Gastrocnemius medialis (tissue), 4 donors: Measurements from ENCODE around the gene EPS8.

Source experiments
- POLR2A ChIP-seq, 2 donors: fragments of 450-650 bp; IDR thresholded peaks; one replicate each; pipeline ENCODE4 v1.6.1; 2017; ENCODE audit warnings: antibody characterized with exemption in 2 of 2, mild to moderate bottlenecking in 2 of 2, moderate library complexity in 2 of 2
- TF ChIP-seq, protein P1 (sequence below), 5 experiments: fragments of 450-650 bp in 3 of 5; fragments of 200-600 bp in 2 of 5; sonication (generic) in 2 of 5; IDR thresholded peaks in 4 of 5; conservative IDR thresholded peaks in 1 of 5; 1 replicate in 4 of 5; 2 replicates in 1 of 5; pipeline ENCODE4 v1.5.1; 2016 to 2019; ENCODE audit warnings: antibody characterized with exemption in 5 of 5, mild to moderate bottlenecking in 3 of 5, moderate library complexity in 3 of 5

DNA sequence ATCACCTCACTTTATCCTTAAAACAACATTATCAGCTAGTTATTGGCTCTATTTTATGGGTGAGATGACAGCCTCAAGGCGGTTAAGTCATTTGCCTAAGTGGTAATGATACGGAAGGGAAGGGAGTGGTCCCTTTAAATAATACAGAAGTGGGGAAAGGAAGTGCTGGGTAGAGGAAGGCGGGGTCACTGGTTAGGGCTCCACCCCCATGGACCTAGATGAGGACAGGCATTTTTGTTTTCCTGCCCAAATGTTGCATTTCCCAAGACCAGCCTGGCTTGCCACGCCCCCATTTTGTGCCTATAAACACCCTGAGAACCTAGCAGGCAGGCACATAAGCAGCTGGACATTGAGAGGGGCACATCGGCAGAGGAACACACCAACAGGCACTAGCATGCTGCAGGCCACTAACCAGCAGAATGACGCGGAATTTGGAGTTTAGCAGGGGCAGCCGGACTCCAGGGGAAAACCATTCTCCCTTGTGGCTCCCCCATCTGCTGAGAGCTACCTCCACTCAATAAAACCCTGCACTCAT is 100.9 kb downstream of the EPS8 start:
- TF ChIP-seq, protein P1, sequence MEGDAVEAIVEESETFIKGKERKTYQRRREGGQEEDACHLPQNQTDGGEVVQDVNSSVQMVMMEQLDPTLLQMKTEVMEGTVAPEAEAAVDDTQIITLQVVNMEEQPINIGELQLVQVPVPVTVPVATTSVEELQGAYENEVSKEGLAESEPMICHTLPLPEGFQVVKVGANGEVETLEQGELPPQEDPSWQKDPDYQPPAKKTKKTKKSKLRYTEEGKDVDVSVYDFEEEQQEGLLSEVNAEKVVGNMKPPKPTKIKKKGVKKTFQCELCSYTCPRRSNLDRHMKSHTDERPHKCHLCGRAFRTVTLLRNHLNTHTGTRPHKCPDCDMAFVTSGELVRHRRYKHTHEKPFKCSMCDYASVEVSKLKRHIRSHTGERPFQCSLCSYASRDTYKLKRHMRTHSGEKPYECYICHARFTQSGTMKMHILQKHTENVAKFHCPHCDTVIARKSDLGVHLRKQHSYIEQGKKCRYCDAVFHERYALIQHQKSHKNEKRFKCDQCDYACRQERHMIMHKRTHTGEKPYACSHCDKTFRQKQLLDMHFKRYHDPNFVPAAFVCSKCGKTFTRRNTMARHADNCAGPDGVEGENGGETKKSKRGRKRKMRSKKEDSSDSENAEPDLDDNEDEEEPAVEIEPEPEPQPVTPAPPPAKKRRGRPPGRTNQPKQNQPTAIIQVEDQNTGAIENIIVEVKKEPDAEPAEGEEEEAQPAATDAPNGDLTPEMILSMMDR (IDR thresholded peaks at IDR 0.05 in 4 of 5, conservative IDR thresholded peaks at IDR 0.05 in 1 of 5) = no peak
- TF ChIP-seq POLR2A (IDR thresholded peaks at IDR 0.05) = no peak
